NCI-H2029 (cell line): ENCODE measurements around the gene SIRT2.
A peak's percentile ranks its signal among the peaks of the same experiment; 100 is the strongest.
"Not testable (repeated sequence)": the region's sequence is repeated elsewhere in the genome, so short reads cannot be mapped to it uniquely, and the experiment has no call there.

Experiments used
- DNase-seq: peaks from one replicate; lab custom pipeline; 2025; lab: John Stamatoyannopoulos, UW

SIRT2 gene

DNA sequence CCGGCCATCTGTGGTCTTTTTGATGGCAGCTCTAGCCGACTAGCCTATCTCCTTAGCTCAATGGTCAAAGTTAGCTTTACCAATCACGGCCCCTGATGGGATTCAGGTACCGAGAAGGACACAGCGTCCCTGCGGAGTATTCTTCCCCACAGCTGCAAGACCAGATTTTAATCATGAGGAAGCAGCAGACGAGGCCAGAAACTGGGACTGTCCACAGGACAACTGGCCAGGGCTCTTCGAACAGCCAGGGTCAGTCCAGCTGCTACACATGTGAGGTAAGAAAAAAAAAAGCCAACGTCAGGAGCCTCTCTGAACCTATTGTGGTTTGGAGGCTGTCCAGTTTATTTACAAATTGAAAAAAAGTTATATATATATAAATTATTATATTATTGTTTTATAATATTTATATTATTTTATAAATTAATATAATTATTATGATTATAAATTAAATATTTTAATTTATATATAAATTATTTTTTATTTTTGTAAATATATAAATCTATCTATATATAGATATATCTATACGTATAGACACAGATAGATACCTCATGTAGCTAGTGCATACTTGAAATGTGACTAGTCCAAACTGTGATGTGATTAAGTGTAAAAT is 32.1 kb downstream of the SIRT2 start:
- DNase-seq: no peak

DNA sequence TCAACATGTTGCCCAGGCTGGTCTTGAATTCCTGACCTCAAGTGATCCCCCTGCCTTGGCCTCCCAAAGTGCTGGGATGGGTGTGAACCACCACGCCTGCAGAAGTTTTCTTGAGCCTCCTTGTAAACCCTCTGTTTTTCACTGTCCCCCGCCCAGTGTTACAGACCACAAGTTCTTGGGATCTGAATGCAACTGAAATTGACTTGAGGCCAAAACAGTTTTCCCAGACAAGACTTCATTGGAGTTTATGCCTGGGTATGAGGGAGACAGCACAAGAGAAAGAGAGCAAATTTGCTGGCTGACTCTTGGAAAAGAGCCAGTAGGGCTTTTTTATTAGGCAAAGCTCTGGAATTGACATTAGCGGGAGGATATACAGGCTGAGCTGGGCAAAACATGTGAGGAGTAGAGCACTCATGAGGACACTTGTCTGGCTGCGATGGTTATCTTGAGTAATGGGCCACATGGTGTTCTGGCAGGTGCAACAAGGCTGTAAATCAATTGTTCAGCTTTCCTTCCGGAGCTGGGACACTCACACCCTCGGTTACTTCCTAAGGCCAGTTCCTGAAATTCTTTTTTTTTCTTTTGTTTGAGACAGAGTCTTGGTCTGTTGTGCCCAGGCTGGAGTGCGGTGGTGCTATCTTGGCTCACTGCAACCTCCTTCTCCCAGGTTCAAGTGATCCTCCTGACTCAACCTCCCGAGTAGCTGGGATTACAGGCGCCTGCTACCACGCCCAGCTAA is 36.9 kb downstream of the SIRT2 start:
- DNase-seq: peak; percentile 92

DNA sequence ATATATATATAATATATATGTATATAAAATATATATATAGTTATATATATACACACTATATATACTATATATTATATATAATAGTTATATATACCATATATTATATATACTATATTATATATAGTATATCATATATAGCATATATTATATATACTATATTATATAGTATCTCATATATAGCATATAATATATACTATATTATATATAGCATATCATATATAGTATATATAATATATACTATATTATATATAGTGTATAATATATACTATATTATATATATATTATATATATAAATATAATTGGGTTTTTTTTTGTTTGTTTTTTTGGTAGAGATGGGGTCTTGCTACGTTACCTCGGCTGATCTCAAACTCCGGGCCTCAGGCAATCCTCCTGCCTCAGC is 38.0 kb downstream of the SIRT2 start:
- DNase-seq: no peak

DNA sequence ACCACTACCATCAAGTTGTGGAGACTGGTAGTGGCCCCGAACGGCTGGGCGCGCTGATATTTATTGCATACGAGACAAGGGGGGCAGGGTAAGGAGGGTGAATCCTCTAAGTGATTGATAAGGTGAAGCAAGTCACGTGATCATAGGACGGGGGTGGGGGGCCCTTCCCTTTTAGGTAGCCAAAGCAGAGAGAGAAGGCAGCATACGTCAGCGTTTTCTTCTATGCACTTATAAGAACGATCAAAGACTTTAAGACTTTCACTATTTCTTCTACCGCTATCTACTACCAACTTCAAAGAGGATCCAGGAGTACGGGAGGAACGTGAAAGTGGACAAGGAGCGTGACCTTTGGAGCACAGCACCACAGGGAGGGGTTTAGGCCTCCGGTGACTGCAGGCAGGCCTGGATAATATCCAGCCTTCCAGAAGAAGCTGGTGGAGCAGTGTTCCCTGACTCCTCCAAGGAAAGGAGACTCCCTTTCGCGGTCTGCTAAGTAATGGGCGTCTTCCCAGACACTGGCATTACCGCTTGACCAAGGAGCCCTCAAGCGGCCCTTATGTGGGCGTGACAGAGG is 39.7 kb downstream of the SIRT2 start:
- DNase-seq: not testable (repeated sequence)

DNA sequence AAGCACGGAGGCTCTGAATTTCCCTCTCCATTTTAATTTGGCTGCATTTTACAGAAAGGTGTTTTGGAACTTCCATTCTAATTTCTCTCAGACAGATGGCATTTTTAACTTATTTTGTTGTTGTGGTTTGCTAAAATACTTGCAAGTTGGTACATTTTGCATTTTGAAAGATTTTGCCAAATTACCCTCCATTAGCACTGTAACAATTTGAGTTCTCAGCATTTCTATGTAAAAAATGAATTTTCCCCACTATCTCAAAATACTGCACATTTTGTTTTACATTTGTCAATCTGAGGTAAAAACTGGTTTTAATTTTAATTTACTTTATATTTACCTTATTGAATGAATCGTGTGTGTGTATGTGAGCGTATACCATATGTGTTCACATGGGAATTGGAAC is 42.6 kb downstream of the SIRT2 start:
- DNase-seq: no peak

DNA sequence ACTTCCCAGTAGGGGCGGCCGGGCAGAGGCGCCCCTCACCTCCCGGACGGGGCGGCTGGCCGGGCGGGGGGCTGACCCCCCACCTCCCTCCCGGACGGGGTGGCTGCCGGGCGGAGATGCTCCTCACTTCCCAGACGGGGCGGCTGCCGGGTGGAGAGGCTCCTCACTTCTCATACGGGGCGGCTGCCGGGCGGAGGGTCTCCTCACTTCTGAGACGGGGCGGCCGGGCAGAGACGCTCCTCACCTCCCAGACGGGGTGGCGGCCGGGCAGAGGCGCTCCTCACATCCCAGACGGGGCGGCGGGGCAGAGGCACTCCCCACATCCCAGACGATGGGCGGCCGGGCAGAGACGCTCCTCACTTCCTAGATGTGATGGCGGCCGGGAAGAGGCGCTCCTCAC is 43.7 kb downstream of the SIRT2 start:
- DNase-seq: not testable (repeated sequence)

DNA sequence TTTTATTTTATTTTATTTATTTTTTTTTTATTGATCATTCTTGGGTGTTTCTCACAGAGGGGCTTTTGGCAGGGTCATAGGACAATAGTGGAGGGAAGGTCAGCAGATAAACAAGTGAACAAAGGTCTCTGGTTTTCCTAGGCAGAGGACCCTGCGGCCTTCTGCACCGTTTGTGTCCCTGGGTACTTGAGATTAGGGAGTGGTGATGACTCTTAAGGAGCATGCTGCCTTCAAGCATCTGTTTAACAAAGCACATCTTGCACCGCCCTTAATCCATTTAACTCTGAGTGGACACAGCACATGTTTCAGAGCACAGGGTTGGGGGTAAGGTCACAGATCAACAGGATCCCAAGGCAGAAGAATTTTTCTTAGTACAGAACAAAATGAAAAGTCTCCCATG is 44.5 kb downstream of the SIRT2 start:
- DNase-seq: not testable (repeated sequence)

DNA sequence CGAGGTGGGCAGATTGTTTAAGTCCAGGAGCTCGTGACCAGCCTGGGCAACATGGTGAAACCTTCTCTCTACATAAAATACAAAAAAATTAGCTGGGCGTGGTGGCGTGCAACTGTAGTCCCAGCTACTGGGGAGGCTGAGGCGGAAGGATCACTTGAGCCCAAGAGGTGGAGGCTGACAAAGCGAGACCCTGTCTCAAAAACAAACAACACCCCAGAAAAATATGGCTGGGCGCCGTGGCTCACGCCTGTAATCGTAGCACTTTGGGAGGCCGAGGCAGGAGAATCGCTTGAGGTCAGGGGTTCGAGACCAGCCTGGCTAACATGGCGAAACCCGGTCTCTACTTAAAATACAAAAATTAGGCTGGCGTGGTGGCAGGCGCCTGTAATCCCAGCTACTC is 46.2 kb downstream of the SIRT2 start:
- DNase-seq: no peak

DNA sequence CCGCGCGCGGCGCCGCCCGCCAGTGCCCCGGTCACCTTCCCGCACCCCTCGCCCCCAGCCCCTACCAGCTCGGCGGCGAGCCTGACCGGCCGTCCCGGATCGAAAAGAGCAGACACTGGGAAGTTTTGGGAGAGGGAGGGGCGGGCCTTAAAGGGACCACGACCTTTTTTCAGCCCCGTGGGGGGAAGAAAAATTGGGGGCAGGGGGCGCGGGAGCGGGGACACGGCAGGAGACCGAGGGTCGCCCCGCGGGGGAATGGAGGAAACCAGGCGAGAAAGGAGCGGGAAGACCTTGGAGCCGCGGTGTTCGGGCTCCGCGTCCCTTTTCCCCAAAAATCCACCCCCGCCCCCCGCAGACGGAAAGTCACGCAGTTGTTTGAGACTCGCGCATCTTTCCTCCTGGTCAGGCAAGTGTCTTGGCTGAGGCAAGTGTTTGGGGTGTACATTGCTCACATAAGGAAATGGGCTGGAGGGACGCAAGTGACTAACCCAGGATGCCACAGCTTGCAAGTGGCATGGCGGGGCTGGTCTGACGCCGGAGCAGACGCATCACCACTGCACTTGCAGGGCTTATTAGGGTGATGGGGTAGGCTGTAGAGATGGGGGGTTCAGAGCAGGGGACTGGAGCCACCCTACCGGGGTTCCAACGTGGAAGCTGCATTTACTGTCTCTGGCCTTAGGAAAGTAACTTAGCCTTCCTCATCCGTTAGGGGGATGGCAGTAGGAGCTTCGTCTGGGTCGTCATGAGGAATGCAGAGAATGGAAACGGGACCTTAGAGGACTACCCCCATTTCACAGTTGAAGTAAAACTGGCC is 47.0 kb downstream of the SIRT2 start:
- no peak for DNase-seq

DNA sequence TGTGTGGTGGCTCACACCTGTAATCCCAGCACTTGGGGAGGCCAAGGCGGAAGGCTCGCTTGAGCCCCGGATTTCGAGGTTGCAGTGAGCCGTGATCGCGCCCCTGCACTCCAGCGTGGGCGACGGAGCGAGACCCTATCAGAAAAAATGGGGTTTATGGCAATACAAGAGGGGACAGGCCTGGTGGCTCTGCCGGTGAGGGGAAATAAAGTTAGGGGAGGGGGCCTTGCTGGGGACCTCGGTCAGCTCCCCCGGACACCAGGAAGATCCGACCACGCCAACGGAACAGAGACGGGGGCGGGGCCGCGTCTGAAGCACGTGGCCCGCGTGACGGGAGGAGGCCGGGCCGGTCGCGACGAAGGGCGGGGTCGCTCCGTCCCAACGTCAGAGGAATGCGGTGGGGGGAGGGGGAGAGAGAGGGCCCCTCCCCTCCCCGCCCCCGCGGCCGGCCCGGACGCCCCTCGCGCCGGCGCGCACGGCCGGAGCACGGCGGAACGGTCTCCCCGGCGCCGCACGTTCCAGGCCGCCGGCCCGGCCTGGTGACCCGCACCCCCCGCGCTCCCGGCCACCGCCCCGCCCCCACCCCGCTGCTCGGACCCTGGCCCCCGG is 47.7 kb downstream of the SIRT2 start:
- peak; percentile 88 for DNase-seq

DNA sequence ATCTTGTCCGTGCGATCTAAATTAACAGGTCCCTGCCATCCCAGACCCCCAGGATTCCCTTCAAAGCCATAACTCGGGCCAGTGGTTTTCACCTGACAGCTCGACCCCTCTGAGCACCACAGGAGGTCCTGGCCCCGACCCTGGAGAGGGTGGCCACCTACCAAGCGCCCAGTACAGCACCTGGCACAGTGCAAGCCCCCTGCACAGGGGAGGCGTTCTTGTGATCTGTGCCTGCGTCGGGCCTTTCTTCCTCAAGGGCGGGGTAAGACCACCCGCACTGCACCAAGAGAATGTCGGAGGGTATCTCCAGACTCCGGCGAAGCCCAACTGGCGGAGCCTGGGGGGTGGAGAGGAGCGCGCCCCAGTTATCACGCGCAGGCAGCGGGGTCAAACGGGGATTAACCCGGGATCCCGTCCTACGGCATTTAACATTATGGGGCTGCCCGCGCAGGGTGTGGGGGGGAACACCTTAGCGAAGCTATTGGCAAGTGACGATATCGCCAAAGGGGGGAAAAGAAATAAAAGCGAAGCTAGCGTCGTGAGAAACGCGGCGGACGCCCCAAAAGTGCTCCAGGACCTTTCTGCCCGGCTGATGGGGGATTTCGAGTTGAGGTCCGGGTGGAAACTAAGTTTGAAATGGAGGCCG is 48.3 kb downstream of the SIRT2 start:
- no peak for DNase-seq

DNA sequence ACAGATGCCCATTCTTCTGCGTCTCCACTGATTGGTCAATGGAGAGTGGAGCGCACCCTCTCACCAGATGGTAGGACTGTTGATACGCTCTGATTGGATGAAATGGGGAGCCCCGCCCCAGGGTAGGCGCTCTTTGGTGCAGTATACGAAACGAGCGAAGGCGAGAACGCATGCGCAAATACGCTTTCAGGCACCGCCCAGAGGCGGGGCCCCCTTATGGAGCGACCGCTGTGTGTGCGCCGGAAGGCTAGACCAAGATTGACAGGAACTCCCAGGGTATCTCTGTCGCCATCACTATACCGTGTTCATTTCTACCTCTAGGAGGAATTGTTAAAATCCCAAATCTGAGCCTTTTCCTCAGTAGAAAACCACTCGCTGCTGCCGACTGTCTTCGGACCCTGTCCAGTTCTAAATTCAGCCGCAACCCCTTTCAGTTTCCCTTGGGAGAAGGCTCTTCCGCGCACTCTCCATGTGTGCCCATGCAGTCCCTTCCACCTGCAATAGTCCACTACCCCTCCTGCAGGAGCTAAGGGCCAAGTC is 48.9 kb downstream of the SIRT2 start:
- peak; percentile 69 for DNase-seq

DNA sequence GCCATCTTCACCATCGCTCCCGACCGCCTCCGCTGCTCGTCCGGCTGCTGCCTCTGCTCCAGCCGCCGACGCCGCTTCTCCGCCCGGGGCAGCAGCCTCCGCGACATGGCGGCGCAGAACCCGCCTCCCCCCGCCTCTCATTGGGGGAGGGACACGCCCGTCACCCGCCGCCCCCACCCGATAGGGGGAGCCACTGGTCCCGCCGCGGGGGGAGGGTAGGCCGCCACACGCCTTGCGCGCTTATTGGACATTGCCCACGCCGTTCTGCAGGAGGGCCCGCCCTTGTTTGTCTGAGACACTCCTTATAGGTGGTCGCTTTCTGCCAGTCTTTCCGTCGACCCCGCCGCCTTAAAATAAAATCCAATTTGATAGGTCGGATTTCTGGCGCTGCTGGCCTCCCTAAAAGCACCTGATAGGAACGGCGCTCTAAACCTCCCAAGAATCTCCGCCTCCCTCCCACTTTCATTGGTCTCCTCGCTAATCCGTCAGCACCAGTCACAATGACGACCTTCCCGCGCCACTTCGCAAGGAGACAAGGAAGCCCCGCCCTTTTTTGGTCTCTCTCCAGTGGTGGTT is 49.5 kb downstream of the SIRT2 start, which contains the start of gene HNRNPL:
Gene HNRNPL (minus strand): TSS at position 127 of the 576 bp plus-strand sequence. CDS start 20 bp downstream, at position 107.
- DNase-seq: peak; percentile 100

DNA sequence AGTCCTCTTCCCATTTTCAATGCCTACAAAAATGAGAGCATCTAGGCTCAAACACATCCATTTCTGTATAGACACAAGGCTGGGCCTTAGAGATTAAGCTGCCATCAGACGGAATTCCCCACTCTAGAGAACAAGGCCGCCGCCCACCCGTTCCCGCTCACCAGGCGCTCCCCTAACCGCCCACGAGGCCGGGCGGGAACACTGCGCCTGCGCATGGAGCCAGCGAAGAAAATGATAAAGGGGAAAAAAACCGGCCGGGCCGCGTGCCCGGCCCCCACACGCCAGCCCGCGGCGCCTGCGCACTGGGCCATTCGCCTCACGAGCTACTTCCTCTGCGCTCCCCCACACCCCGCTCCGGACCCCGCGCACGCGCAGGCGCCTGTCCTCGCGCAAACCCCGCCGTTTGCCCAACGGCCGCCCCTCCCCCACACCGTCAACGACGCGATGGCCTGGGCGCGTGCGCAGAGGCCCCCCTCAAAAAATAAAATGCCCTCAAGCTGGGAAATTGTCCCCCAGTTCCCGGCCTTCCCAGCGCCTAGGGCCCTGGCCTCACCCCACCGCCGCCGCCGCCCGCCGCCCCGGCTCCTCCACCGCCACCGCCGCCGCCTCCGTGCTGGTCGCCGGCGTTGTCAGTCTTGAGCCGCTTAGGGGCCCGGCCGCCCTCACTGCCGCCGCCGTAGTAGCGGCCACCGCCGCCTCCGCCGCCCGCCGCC is 50.1 kb downstream of the SIRT2 start:
- peak; percentile 95 for DNase-seq

DNA sequence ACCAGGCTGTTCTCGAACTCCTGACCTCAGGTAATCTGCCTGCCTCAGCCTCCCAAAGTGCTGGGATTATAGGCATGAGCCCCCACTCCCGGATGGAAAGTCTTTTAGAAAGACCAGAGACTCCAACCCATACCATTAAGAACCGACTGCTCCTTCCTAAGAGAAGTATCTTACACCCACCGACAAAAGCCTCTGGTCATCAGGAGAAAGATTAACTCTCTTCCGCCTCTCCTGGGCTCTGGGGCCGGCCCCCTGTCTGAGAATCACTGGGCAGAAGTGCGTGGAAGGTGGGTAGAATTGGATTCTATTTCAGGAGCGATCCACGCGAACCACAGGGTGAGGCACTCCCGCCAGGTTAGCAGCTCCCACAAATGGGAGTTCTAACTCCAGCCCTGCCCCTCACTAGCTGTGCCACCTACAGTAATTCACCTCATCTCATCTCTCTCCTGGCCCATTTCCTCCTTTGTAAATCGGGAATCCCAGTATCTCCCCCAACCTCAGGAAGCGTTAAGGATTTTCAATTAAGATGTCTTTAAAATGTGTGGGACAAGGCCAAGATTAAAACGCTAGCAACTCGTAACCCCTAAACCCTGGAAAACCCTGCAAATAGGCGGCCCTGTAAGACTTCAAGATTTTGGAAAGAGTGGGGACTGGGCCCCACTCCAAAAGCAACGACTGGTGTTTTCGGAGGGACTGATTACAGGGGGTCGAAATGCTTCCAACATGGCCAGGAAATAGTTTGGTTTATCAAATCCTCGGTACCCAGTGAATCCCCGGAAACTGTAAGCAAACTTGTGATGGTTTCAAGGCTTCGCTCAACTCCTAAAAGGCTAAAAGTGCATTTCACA is 50.9 kb downstream of the SIRT2 start:
- DNase-seq: no peak

DNA sequence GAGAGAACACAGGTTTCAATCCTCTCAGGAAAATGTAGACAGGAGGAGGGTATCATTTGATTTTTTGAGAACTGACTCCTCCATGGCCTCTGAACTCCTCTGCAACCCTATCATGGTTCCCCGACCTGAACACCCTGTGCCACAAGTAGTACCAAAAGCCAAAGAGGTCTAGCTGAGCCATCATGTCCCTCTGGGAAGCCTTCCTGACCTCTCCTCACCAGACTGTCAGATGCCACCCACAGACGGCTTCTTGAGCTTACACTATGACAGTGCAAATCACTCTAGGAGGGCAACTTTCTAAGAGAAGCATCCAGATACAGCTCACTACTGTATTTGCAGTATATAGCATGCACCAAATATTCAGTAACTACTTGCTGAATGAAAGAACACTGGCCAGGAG is 53.3 kb downstream of the SIRT2 start:
- DNase-seq: no peak

DNA sequence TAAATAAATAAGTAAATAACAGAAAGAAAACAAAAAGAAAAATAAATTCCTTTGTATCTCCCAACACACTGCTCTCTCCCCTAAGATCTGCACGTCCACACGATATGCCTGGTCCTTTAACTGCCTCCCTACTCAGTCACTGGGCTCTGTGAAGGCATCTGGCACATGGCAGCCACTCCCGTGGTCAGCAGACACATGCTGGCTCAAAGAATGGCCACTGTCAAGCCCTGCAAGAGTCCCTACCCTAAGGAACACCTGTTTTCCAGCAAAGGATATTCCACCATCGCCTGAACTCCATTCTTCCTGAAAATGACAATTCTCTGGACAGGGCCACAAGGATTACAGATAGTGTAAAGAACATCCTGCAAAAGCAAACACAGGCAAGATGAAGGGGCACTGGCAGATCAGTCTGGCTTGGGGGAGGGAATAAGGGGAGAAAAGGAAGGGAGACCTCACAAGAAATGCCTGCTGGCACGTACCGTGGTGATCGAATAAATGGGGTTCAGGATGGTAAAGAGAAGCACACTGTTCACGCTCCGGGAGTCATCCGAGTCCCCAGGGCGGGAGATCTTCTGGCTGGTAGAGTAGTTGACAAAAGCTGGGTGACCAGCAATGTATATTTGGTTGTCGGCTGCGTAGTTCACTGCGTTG is 53.9 kb downstream of the SIRT2 start:
- DNase-seq: no peak

DNA sequence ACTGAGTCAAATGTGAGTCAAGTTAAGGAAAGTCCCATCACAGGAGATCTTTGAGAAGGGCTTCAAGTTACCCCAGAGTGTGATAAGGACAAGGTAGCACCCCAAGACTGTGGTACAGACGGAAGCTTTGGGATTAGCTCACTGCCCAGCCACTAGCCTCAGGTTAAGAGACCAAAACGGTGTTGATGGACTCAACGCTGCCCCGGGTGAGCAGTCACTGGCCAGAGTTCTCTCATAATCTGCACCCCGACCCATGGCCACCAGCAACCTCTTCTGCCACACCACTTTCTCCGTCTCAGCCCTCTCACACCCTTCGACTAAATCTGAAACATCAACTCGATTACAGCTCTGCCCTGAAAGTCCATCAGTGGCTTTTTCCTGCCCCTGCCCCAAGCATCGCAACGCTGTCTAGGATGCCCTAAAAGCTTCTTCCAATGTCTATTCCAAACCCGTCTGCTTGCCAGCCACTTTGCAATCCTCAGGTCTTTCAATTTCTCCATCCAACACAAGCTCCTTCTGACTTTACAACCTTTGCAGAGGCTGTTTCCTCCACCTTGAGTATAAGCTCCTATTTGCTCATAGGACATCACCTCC is 55.2 kb downstream of the SIRT2 start:
- no peak for DNase-seq
